OCI-LY1 (cell line): ENCODE data around the gene MPO.
A peak's percentile ranks its signal among the peaks of the same experiment; 100 is the strongest.

Source experiments
- H2AFZ ChIP-seq: fragments of 200-600 bp; sonication (generic), shearing (Covaris generic); 2 replicates; pipeline ENCODE4 v1.6.0; 2014; ENCODE audit warnings: antibody characterized with exemption, mild to moderate bottlenecking, low read length
- H3F3A ChIP-seq: fragments of 200-600 bp; sonication (generic), shearing (Covaris generic); 2 replicates; pipeline ENCODE4 v1.6.0; 2014; ENCODE audit warnings: mild to moderate bottlenecking, antibody characterized with exemption, low read length, moderate library complexity; ENCODE audit not compliant: insufficient read depth
- H3K27ac ChIP-seq: fragments of 200-600 bp; sonication (generic); 2 replicates; pipeline ENCODE4 v1.5.1; 2014; ENCODE audit warnings: low read length, mixed run types, mild to moderate bottlenecking, low read depth; ENCODE audit not compliant: poor library complexity, severe bottlenecking
- H3K27me3 ChIP-seq: fragments of 200-600 bp; sonication (generic); 2 replicates; pipeline ENCODE4 v1.6.0; 2014; ENCODE audit warnings: antibody characterized with exemption, mild to moderate bottlenecking, low read length, moderate library complexity; ENCODE audit not compliant: insufficient read depth
- H3K36me3 ChIP-seq: fragments of 200-600 bp; sonication (generic); 2 replicates; pipeline ENCODE4 v1.6.1; 2014; ENCODE audit warnings: mild to moderate bottlenecking, antibody characterized with exemption, low read length, moderate library complexity, mixed read lengths; ENCODE audit not compliant: insufficient read depth
- H3K4me1 ChIP-seq: fragments of 200-600 bp; sonication (generic); 2 replicates; pipeline ENCODE4 v1.5.1; 2014; ENCODE audit warnings: mild to moderate bottlenecking, low read length, moderate library complexity; ENCODE audit not compliant: insufficient read depth, severe bottlenecking
- H3K4me2 ChIP-seq: fragments of 200-600 bp; sonication (generic), shearing (Covaris generic); 2 replicates; pipeline ENCODE4 v1.6.1; 2014; ENCODE audit warnings: low read length
- H3K4me3 ChIP-seq: fragments of 200-600 bp; sonication (generic); 2 replicates; pipeline ENCODE4 v1.5.1; 2014; ENCODE audit warnings: low read length, low read depth, mild to moderate bottlenecking, mixed read lengths; ENCODE audit not compliant: poor library complexity, severe bottlenecking
- H3K79me2 ChIP-seq: fragments of 200-600 bp; shearing (Covaris generic); 2 replicates; pipeline ENCODE4 v1.6.1; 2016; ENCODE audit warnings: mixed run types, low read length, mixed read lengths; ENCODE audit not compliant: insufficient read depth
- H3K9ac ChIP-seq: fragments of 200-600 bp; sonication (generic), shearing (Covaris generic); 2 replicates; pipeline ENCODE4 v1.6.1; 2014; ENCODE audit warnings: mild to moderate bottlenecking, low read length, mixed read lengths
- H3K9me2 ChIP-seq: fragments of 200-600 bp; sonication (generic), shearing (Covaris generic); 2 replicates; pipeline ENCODE4 v1.6.1; 2014; ENCODE audit warnings: low read depth, mild to moderate bottlenecking, low read length, mixed read lengths
- H3K9me3 ChIP-seq: fragments of 200-600 bp; shearing (Covaris generic); 2 replicates; pipeline ENCODE4 v1.6.1; 2014; ENCODE audit warnings: low read length, mixed read lengths
- H4K20me1 ChIP-seq: fragments of 200-600 bp; sonication (generic), shearing (Covaris generic); 2 replicates; pipeline ENCODE4 v1.6.0; 2016; ENCODE audit warnings: mild to moderate bottlenecking, low read length; ENCODE audit not compliant: insufficient read depth
- CTCF ChIP-seq: fragments of 200-600 bp; sonication (generic), shearing (Covaris generic); IDR thresholded peaks from 2 replicates; pipeline ENCODE4 v1.5.1; 2017; ENCODE audit warnings: mild to moderate bottlenecking, antibody characterized with exemption, low read length, moderate library complexity, mixed read lengths
- EZH2 ChIP-seq: fragments of 200-600 bp; sonication (generic), shearing (Covaris generic); IDR thresholded peaks from 2 replicates; pipeline ENCODE4 v1.8.0; 2017; ENCODE audit warnings: borderline replicate concordance, mixed run types, mild to moderate bottlenecking, antibody characterized with exemption, low read length, moderate library complexity, mixed read lengths

MPO gene

DNA sequence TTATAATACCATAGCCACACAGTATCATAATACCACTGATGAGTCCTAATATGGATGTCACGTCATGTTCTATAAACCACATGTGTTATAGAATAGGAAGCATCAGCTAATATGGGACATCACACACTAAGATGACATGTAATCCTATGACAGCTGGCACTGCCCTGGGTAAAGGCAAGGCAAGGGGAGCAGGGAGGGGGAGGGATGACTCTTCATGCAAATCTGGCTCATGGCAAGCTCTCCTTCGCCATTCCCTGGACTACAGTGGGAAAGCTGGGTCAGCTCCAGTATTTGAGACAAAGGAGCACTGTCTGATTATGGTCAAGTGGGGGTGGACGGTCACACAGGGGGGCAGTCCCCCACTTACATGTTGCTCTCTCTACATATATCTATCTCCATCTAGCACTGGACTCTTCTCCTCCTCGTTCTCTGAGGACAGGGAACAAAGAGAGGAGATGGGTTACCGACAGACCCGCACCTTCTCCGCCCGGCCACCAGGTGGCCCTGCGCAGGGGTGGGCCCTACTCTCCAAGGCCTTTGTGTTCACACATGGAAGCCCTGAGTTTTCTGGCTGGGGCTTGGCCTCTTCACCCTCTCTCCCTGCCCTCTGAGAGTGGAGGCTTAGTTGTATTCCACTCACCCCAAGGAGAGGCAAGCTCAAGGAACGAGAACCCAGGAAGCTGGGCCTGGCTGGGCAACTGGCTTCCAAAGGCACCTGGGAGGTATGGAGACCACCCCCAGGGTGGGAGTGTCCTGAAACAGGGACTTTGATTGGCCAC lies 23.4 kb upstream of the MPO start:
- H3K4me2 ChIP-seq: no peak overlapping the region
- H3K4me1 ChIP-seq: no peaks in the 10 kb centered on the region
- no peak for TF ChIP-seq EZH2
- TF ChIP-seq CTCF: peak; percentile 89
- no peak overlapping the region for H3K9ac ChIP-seq
- no peaks in the 10 kb centered on the region for H3K9me3 ChIP-seq
- H3F3A ChIP-seq: no peaks in the 10 kb centered on the region
- peaks cover 29% of the 10 kb centered on the region; the same call in 1 of the 2 replicates for H3K36me3 ChIP-seq
- no peaks in the 10 kb centered on the region for H3K9me2 ChIP-seq
- H4K20me1 ChIP-seq: no peaks in the 10 kb centered on the region
- no peaks in the 10 kb centered on the region for H3K27me3 ChIP-seq
- H3K27ac ChIP-seq: no peak overlapping the region
- no peak overlapping the region for H2AFZ ChIP-seq
- H3K79me2 ChIP-seq: no peaks in the 10 kb centered on the region
- no peak overlapping the region for H3K4me3 ChIP-seq

GRCh38 chr17:58302919-58303585 lies 22.3 kb upstream of the MPO start:
- Histone ChIP-seq H4K20me1 (no peaks in the 10 kb centered on the region), H3K36me3 (peaks cover 20% of the 10 kb centered on the region; the same call in 1 of the 2 replicates), H3K9me2 (no peaks in the 10 kb centered on the region), H3K27ac (no peak overlapping the region), H3K9ac (no peak overlapping the region), H3K4me1 (no peaks in the 10 kb centered on the region), H3K27me3 (no peaks in the 10 kb centered on the region), H3K79me2 (no peaks in the 10 kb centered on the region), H2AFZ (no peak overlapping the region), H3F3A (no peaks in the 10 kb centered on the region), H3K9me3 (no peaks in the 10 kb centered on the region), H3K4me3 (no peak overlapping the region), H3K4me2 (no peak overlapping the region)
- TF ChIP-seq EZH2 (no peak), CTCF (no peak)

DNA sequence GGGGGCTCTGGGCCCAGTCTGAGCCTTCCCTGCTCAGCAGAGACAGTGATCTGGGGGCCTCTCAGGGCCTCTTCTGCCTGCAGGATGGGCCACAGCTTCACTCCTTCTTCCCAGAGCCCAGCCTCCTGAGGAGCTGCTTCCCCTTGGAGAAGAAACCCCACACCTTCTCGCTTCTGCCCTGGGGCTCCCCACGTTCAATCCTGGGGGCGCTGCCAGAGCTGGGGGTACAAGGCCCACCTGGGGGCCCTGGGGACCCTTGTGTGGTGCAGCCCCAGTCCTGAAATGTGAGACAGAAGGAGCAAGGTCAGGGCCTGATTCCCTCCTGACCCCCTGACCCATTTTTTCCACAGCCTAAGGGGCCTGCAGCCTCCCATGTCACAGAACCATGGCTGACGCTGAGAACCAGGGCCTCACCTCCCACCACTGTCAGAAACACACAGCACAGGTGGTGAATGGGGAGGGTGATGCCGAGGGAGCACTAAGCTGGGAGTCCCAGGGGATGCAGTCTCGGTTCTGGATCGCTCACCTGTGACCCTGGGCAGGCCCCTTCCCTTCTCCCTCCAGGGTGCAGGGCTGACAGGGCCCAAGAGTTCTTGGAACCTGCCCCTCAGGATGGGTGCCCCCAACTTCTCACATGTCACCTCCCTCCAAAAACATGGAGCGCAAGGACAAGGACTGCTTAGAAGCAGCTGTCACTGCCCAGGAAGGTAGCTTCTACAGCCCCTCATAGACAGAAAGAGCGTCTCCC lies 21.6 kb upstream of the MPO start:
- H3K4me3 ChIP-seq: no peak overlapping the region
- H2AFZ ChIP-seq: no peak overlapping the region
- H3F3A ChIP-seq: no peaks in the 10 kb centered on the region
- no peak for TF ChIP-seq CTCF
- TF ChIP-seq EZH2: no peak
- peaks cover 16% of the 10 kb centered on the region; the same call in 1 of the 2 replicates for H3K36me3 ChIP-seq
- H3K27ac ChIP-seq: no peak overlapping the region
- no peaks in the 10 kb centered on the region for H3K27me3 ChIP-seq
- no peaks in the 10 kb centered on the region for H3K4me1 ChIP-seq
- no peaks in the 10 kb centered on the region for H3K79me2 ChIP-seq
- H3K9me2 ChIP-seq: no peaks in the 10 kb centered on the region
- H3K9me3 ChIP-seq: no peaks in the 10 kb centered on the region
- no peak overlapping the region for H3K9ac ChIP-seq
- H4K20me1 ChIP-seq: no peaks in the 10 kb centered on the region
- H3K4me2 ChIP-seq: no peak overlapping the region
